K562 (cell line): ENCODE measurements around the gene PPP2R1B. TPM values are rescaled to one million over a fixed set of nuclear protein-coding genes. Genes with fewer than 3 reads are reported as not detected.

Experiments
- ATAC-seq: fragments of 200-7000 bp; cut with Tn5 transposase; 3 replicates; pipeline ENCODE4 v1.9.1; 2020; ENCODE audit warnings: moderate library complexity
- BruUV-seq: library from RNA; stranded (reverse); fragments of 400-500 nt; replicated peaks from 2 replicates; lab custom pipeline; 2021; lab: Mats Ljungman, UMichigan
- CTCF ChIA-PET: fragments of 300-600 bp; formaldehyde crosslinking; extraction: SDS; loops from one replicate; lab custom pipeline; 2021; ENCODE audit warnings: low intra/inter-chr PET ratio; lab: Yijun Ruan, JAX
- POLR2A ChIA-PET: fragments of 300-600, 350-650 bp; sonication (Branson Sonifier 250); formaldehyde crosslinking; extraction: SDS; loops from one replicate; lab custom pipeline; 2021; ENCODE audit warnings: antibody characterized with exemption, inconsistent platforms; lab: Yijun Ruan, JAX
- DNase-seq, 4 experiments: peaks; one replicate each; pipeline versions ENCODE4 v3.0.0 to v3.0.0-alpha.2; 2011 to 2018; ENCODE audit warnings: low spot score in 3 of 4, mixed read lengths in 3 of 4; ENCODE audit errors: extremely low read depth in 1 of 4
- FAIRE-seq: peaks from 2 replicates; lab custom pipeline; 2011; peaks lifted over from hg19 to GRCh38; lab: Jason Lieb, UNC
- H2AFZ ChIP-seq: 2 replicates; pipeline ENCODE4 v1.6.0; 2011; ENCODE audit warnings: low read depth, low read length, control low read depth, inconsistent platforms
- H3K27ac ChIP-seq: fragments of 200-600 bp; 3 replicates; pipeline ENCODE4 v1.8.0; 2011; ENCODE audit warnings: low read depth, mild to moderate bottlenecking, control low read depth, inconsistent platforms, low read length, moderate library complexity, mixed read lengths; ENCODE audit errors: extremely low read depth
- H3K27me3 ChIP-seq, 2 experiments: fragments of 300-600 bp in 1 of 2; 2 replicates in 1 of 2; 3 replicates in 1 of 2; pipeline versions ENCODE4 v1.6.0 to v1.8.0; 2011; ENCODE audit warnings: inconsistent platforms in 2 of 2, low read length in 2 of 2, mild to moderate bottlenecking in 1 of 2, mixed read lengths in 1 of 2, moderate library complexity in 1 of 2; ENCODE audit not compliant: control insufficient read depth in 2 of 2, insufficient read depth in 2 of 2
- H3K36me3 ChIP-seq: fragments of 300-600 bp; 3 replicates; pipeline ENCODE4 v1.8.0; 2011; ENCODE audit warnings: mild to moderate bottlenecking, low read length, inconsistent platforms; ENCODE audit not compliant: control insufficient read depth, insufficient read depth
- H3K4me1 ChIP-seq, 2 experiments: fragments of 200-600 bp in 1 of 2; replicated peaks in 1 of 2; 2 replicates in 1 of 2; 3 replicates in 1 of 2; pipeline versions ENCODE4 v1.5.1 to v1.8.0; 2011; ENCODE audit warnings: inconsistent platforms in 2 of 2, low read length in 2 of 2, mild to moderate bottlenecking in 1 of 2, mixed read lengths in 1 of 2, moderate library complexity in 1 of 2; ENCODE audit not compliant: control insufficient read depth in 2 of 2, insufficient read depth in 2 of 2
- H3K4me2 ChIP-seq: 2 replicates; pipeline ENCODE4 v1.6.1; 2011; ENCODE audit warnings: low read length, control low read depth, inconsistent platforms, mixed read lengths; ENCODE audit not compliant: insufficient read depth
- H3K4me3 ChIP-seq: fragments of 200-600 bp; sonication (generic), shearing (Covaris generic); 2 replicates; pipeline ENCODE4 v1.5.1; 2016; ENCODE audit warnings: control low read depth, inconsistent platforms
- H3K79me2 ChIP-seq: fragments of 200-600 bp; 3 replicates; pipeline ENCODE4 v1.8.0; 2011; ENCODE audit warnings: low read length, inconsistent platforms; ENCODE audit not compliant: control insufficient read depth, insufficient read depth
- H3K9ac ChIP-seq, 2 experiments: 2 replicates each; pipeline versions ENCODE4 v1.6.0 to v1.6.1; 2011; ENCODE audit warnings: low read depth in 2 of 2, low read length in 2 of 2, control low read depth in 1 of 2, inconsistent platforms in 1 of 2, mild to moderate bottlenecking in 1 of 2, mixed read lengths in 1 of 2; ENCODE audit not compliant: insufficient read depth in 1 of 2
- H3K9me1 ChIP-seq: one replicate; pipeline ENCODE4 v1.6.0; 2011; ENCODE audit warnings: inconsistent platforms, mild to moderate bottlenecking, low read length, moderate library complexity; ENCODE audit not compliant: control insufficient read depth, insufficient read depth
- H3K9me3 ChIP-seq: replicated peaks from 2 replicates; pipeline ENCODE4 v1.5.1; 2011; ENCODE audit warnings: low read depth, low read length, inconsistent platforms; ENCODE audit not compliant: control insufficient read depth, insufficient read depth
- H4K20me1 ChIP-seq: replicated peaks from 2 replicates; pipeline ENCODE4 v1.6.1; 2011; ENCODE audit warnings: low read length, inconsistent platforms, mixed read lengths; ENCODE audit not compliant: control insufficient read depth, insufficient read depth
- AFF1 ChIP-seq, 2 experiments: fragments of 450-650 bp; IDR thresholded peaks; 2 replicates each; pipeline ENCODE4 v1.6.1; 2018; ENCODE audit warnings: mild to moderate bottlenecking in 2 of 2, low read depth in 1 of 2; ENCODE audit not compliant: partially characterized antibody in 2 of 2
- HMG20B ChIP-seq: fragments of 250-450 bp; sonication (Bioruptor Pico); IDR thresholded peaks from 2 replicates; pipeline ENCODE4 v1.5.0; 2021; ENCODE audit warnings: mild to moderate bottlenecking
- HSF4 ChIP-seq: fragments of 250-450 bp; sonication (Bioruptor Pico); IDR thresholded peaks from 2 replicates; pipeline ENCODE4 v2.1.2; 2022; ENCODE audit warnings: mild to moderate bottlenecking, moderate library complexity, borderline replicate concordance
- MCM5 ChIP-seq: fragments of 450-650 bp; IDR thresholded peaks from 2 replicates; pipeline ENCODE4 v1.6.1; 2016; ENCODE audit warnings: low read depth
- POLR3G ChIP-seq: IDR thresholded peaks from 2 replicates; pipeline ENCODE4 v1.6.1; 2011; ENCODE audit not compliant: insufficient read length, insufficient replicate concordance; ENCODE audit errors: extremely low read depth
- SRSF7 ChIP-seq: fragments of 200-400 bp; formaldehyde crosslinking; optimal IDR thresholded peaks from 2 replicates; pipeline ENCODE3; 2017; ENCODE audit warnings: mild to moderate bottlenecking, low read depth, low read length
- TEAD1 ChIP-seq, 2 experiments: fragments of 450-650 bp in 1 of 2; sonication (generic) in 1 of 2; formaldehyde crosslinking; IDR thresholded peaks; 2 replicates each; pipeline versions ENCODE4 v1.4.0 to v1.8.0; 2020 to 2022; ENCODE audit warnings: mild to moderate bottlenecking in 2 of 2, missing genetic modification reagents in 1 of 2
- TSHZ1 ChIP-seq: fragments of 250-450 bp; sonication (Bioruptor Pico); IDR thresholded peaks from 2 replicates; pipeline ENCODE4 v1.4.0; 2020; ENCODE audit warnings: mild to moderate bottlenecking, moderate library complexity
- UBTF ChIP-seq, 2 experiments: IDR thresholded peaks; 2 replicates each; pipeline ENCODE4 v1.6.1; 2012; ENCODE audit warnings: improper control_type of control experiment in 2 of 2, low read depth in 2 of 2, low read length in 2 of 2, borderline replicate concordance in 1 of 2
- USF1 ChIP-seq: sonication (generic); formaldehyde crosslinking; IDR thresholded peaks from 2 replicates; pipeline ENCODE4 v1.9.0; 2022; ENCODE audit warnings: mild to moderate bottlenecking, missing genetic modification reagents
- ZNF212 ChIP-seq: fragments of 450-650 bp; formaldehyde crosslinking; IDR thresholded peaks from 2 replicates; pipeline ENCODE4 v1.4.0; 2020; ENCODE audit warnings: mild to moderate bottlenecking
- WGBS: fragments of 100-300 bp; shearing (Covaris generic); methylation state at CpG from one replicate; pipeline ENCODE4 v1.1.6; 2016; ENCODE audit warnings: low coverage, mixed read lengths; ENCODE audit not compliant: insufficient coverage; ENCODE audit errors: missing lambda C conversion rate; 5-methylcytosine and 5-hydroxymethylcytosine counted together
- in situ Hi-C: fragments of 300-500 bp; cut with MboI; formaldehyde crosslinking; loops from 4 replicates; pipeline ENCODE4 v1.15.0; 2018; ENCODE audit warnings: inconsistent platforms, mixed read lengths
- intact Hi-C: fragments of 100-400 bp; cut with micrococcal nuclease; formaldehyde crosslinking; loops from 2 replicates; pipeline ENCODE4 v1.14.2; 2022
- polyA plus RNA-seq, 8 experiments: library from polyadenylated mRNA; depleted of rRNA in 4 of 8; stranded (reverse) in 5 of 8; unstranded in 3 of 8; fragments of >200 nt; fragmentation: Nextera tagmentation in 2 of 8; fragmentation: Illumina TruSeq in 1 of 8; extraction: Ambion mirVana in 2 of 8; extraction: Trizol in 1 of 8; gene quantifications; 2 replicates each; pipeline versions ENCODE4 v1.2.1 to v1.2.3, GENCODE V29; 2011 to 2014; ENCODE audit warnings: inconsistent platforms in 1 of 8, missing spikeins in 1 of 8
- total RNA-seq, 7 experiments: library from RNA; depleted of rRNA in 6 of 7; stranded (reverse); fragments of >200 nt in 6 of 7; fragmentation: Illumina TruSeq in 2 of 7; extraction: Trizol in 2 of 7; gene quantifications; 2 replicates each; pipeline versions ENCODE4 v1.2.1 to v1.2.3, GENCODE V29; 2011 to 2021; ENCODE audit warnings: low replicate concordance in 1 of 7

The PPP2R1B gene
- total and polyA plus RNA-seq, 9 of the 15 experiments (the other 6 are each of a cell fraction or from before 2014, with no cell fraction given), result 24.6 to 68.5 (median 39.8) TPM

GRCh38 chr11:111691741-111692140, 74.4 kb downstream of the PPP2R1B start:
- BruUV-seq, result no TSS peak
- no peak overlapping the region; a peak in 1 of 4 replicates for H3K9ac ChIP-seq
- ATAC-seq (peak; percentile 56), DNase-seq (no peak), FAIRE-seq (peak; percentile 54)
- CTCF ChIA-PET, result no interaction called here
- no peaks in the 10 kb centered on the region for H4K20me1 ChIP-seq
- H3K27ac ChIP-seq, result no peak overlapping the region
- H3K79me2 ChIP-seq, result peaks cover 3% of the 10 kb centered on the region; the same call in 1 of the 3 replicates
- H3K36me3 ChIP-seq, result peaks cover 11% of the 10 kb centered on the region; the same call in 2 of the 3 replicates
- H3K4me1 ChIP-seq, result peaks cover 4 to 21% of the 10 kb centered on the region in 2 experiments; a peak in 4 of 5 replicates
- H3K9me3 ChIP-seq, result no peaks in the 10 kb centered on the region
- H3K4me3 ChIP-seq, result no peak overlapping the region
- intact Hi-C loops (no loop called here), in situ Hi-C loops (no loop called here)
- H2AFZ ChIP-seq, result peak overlapping the region; percentile 34
- no peaks in the 10 kb centered on the region for H3K9me1 ChIP-seq
- POLR2A ChIA-PET, result no interaction called here
- WGBS, result 31% methylated on average over 3 of the region's 3 CpGs
- no peaks in the 10 kb centered on the region for H3K27me3 ChIP-seq
- 0 out of 2 replicates have a peak overlapping the region, but pooled peaks have one; percentile 0 for H3K4me2 ChIP-seq
- no peak for TF ChIP-seq TEAD1 (CRISPR knock-in tag; IDR thresholded peaks at IDR 0.05)
- TF ChIP-seq MCM5, result no peak
- no peak for TF ChIP-seq USF1 (CRISPR knock-in tag)
- TF ChIP-seq HMG20B (CRISPR knock-in tag), result no peak
- TF ChIP-seq SRSF7, result no peak
- no peak for TF ChIP-seq UBTF (IDR thresholded peaks at IDR 0.05; ENCODE audit: borderline replicate concordance in 1 of 2, low read depth in 2 of 2, low read length in 2 of 2)
- no peak for TF ChIP-seq AFF1 (IDR thresholded peaks at IDR 0.05; ENCODE audit: low read depth in 1 of 2, partially characterized antibody in 2 of 2)
- TF ChIP-seq TSHZ1, result no peak
- no peak for TF ChIP-seq HSF4 (CRISPR knock-in tag)
- TF ChIP-seq POLR3G, result no peak
- TF ChIP-seq ZNF212 (CRISPR knock-in tag), result no peak
